Large intestine (tissue), 3 donors: ENCODE data around the gene FOSL2. TPM values are rescaled to one million over a fixed set of nuclear protein-coding genes. Genes with fewer than 3 reads are reported as not detected.

Experiments
- DNase-seq, 2 donors: peaks; one replicate each; pipeline versions ENCODE4 v3.0.0 to v3.0.0-alpha.2; 2013
- H3K27ac ChIP-seq: one replicate; pipeline ENCODE4 v1.5.1; 2013; ENCODE audit warnings: low read length
- H3K27me3 ChIP-seq: 2 replicates; pipeline ENCODE4 v1.6.1; 2013; ENCODE audit warnings: low read length; ENCODE audit not compliant: control insufficient read depth, insufficient read depth
- H3K36me3 ChIP-seq: 2 replicates; pipeline ENCODE4 v1.6.1; 2013; ENCODE audit warnings: low read length; ENCODE audit not compliant: control insufficient read depth, insufficient read depth
- H3K4me1 ChIP-seq: one replicate; pipeline ENCODE4 v1.6.1; 2013; ENCODE audit warnings: low read length; ENCODE audit not compliant: control insufficient read depth, insufficient read depth
- H3K4me3 ChIP-seq: one replicate; pipeline ENCODE4 v1.5.1; 2013; ENCODE audit warnings: low read length
- H3K9me3 ChIP-seq: one replicate; pipeline ENCODE4 v1.6.1; 2013; ENCODE audit warnings: mild to moderate bottlenecking, low read depth, low read length, moderate library complexity; ENCODE audit not compliant: control insufficient read depth
- WGBS: methylation state at CpG from one replicate; pipeline ENCODE4 v1.1.5; 2013; ENCODE audit warnings: low lambda C conversion rate; ENCODE audit not compliant: insufficient coverage; 5-methylcytosine and 5-hydroxymethylcytosine counted together
- polyA plus RNA-seq: library from polyadenylated mRNA; unstranded; fragments of 120-200 nt; gene quantifications from one replicate; pipeline ENCODE4 v1.2.1, GENCODE V29; 2013

The FOSL2 gene
- polyA plus RNA-seq, 1 donor: 57.5 TPM

DNA sequence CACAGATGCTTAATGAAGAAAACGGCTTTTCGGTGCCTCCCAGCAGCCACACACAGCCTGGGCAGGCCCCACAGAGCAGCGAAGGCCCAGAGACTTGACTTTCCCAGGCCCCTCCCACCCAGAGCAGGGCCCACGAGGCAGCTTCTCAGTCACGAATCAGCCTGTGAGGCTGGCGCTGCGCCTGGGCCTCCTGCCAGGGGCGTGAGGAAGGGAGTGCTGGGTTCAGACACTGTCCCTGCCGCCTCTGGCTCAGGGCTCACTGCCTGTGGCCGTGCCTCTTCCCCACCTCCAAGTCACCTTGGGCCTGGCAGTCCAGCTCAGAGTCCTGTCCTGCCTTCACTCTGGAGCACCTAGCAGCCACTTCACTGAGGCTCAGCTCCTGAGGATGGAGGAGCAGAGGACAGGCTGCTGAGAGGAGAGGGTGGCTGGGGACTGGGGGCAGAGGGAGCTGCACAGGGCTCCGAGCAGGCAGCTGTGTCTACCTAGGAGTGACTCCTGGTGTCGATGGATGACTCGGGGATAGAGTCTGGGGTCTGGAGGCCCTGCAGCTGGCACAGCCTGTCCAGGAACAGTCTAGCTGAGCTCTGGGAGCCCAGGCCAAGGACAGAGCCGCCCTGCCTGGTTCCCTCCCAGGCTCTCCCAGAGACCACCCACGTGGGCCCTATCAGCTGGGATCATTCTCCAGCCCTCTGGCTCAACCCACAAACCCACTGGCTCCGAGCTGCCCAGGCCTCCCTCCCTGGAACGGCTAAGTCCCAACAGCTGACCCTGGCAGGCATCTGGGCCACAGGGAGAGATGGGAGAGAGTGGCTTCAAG lies 36.4 kb upstream of the FOSL2 start:
- Histone ChIP-seq H3K27ac (peak overlapping the region; percentile 41), H3K36me3 (no peaks in the 10 kb centered on the region), H3K27me3 (no peaks in the 10 kb centered on the region), H3K4me3 (no peak overlapping the region), H3K4me1 (peaks cover 30% of the 10 kb centered on the region), H3K9me3 (peaks cover 4% of the 10 kb centered on the region)
- WGBS: no CpG with 5 or more reads among the region's 17 CpGs
- DNase-seq: peak; percentile 73 to 76

DNA sequence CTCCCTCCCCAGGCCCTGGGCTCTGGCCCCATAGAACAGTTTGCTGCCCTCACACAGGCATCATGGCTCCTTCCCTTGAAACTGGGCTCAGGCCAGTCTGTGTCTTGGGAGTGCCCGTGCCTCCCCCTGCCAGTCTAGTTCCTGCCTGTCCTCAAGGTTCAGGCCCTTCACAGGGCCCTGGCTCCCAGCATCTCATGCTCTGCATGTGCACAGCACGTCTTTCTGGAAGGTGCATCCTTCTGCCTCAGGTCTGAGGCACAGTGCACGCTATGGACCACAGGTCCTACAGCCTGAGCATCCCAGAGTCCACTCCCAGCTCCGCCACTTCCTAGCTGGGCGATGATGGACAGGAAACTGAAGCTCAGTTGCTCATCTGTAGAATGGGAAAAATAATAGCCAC lies 35.6 kb upstream of the FOSL2 start:
- H3K4me1 ChIP-seq: peaks cover 30% of the 10 kb centered on the region
- H3K9me3 ChIP-seq: peaks cover 4% of the 10 kb centered on the region
- H3K4me3 ChIP-seq: no peak overlapping the region
- H3K36me3 ChIP-seq: no peaks in the 10 kb centered on the region
- DNase-seq: no peak
- no peaks in the 10 kb centered on the region for H3K27me3 ChIP-seq
- no CpG with 5 or more reads among the region's 5 CpGs for WGBS
- no peak overlapping the region for H3K27ac ChIP-seq

DNA sequence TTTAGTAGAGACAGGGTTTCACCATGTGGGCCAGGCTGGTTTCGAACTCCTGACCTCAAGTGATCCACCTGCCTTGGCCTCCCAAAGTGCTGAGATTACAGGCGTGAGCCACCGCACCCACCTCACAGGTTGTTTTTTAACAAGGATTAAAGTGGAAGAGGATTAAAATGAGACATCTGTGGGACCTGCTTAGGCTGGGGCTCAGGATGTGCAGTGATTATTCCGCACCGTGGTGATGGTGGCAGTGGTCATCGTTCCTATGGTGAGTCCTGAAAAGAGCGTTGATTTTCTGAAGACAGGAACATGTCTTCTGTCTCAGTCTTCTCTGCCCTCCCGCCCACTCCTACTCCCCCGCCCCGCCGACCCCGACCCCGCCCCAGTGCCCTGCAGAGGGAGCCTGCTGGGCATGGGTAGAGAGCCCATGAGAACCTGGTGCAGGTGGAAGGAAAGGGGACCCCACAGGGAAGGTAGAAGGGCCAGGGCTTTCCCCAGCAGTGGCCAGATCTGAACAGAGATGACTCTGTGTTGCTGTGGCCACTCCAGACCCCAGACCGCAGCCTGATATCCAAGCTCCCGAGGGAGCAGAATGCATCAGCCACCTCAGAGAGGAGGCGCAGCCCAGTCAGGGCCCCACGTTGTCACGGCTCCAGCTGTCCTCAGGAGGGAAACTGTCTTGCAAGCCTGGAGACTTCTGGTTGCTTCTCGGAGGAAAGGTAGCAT lies 34.5 kb upstream of the FOSL2 start:
- H3K4me3 ChIP-seq: no peak overlapping the region
- peaks cover 4% of the 10 kb centered on the region for H3K9me3 ChIP-seq
- H3K27me3 ChIP-seq: no peaks in the 10 kb centered on the region
- H3K4me1 ChIP-seq: peaks cover 30% of the 10 kb centered on the region
- no peak for DNase-seq
- H3K36me3 ChIP-seq: no peaks in the 10 kb centered on the region
- no peak overlapping the region for H3K27ac ChIP-seq
- no CpG with 5 or more reads among the region's 19 CpGs for WGBS

DNA sequence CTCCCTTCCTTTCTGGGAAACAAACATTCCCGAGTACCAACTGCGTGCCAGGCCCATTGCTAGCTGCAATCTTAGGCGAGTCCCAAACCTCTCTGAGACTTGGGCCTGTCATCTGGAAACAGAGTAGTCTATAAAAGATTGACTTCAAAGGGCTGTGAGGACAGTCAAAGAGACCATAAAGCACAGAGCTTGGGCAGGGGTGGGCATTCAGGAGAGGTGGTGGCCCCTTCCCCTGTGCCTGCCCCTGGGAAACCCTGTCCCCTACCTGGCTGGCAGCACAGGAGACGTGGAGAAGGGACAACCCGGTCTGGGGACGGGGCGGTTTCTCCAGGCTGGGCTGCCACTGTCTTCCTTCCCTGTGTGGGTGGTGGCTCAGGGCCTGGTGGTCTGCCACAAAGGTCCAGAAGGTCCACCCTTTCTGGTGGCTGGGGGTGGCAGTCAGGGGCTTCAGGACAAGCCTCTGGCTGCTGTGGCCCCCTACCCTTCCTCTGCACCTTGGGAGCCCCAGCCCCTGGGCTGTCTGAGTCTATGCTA lies 33.9 kb upstream of the FOSL2 start:
- Histone ChIP-seq H3K4me3 (no peak overlapping the region), H3K9me3 (peaks cover 4% of the 10 kb centered on the region), H3K27ac (peak overlapping the region; percentile 16), H3K36me3 (no peaks in the 10 kb centered on the region), H3K4me1 (peaks cover 30% of the 10 kb centered on the region), H3K27me3 (no peaks in the 10 kb centered on the region)
- DNase-seq: no peak
- WGBS: no CpG with 5 or more reads among the region's 7 CpGs

DNA sequence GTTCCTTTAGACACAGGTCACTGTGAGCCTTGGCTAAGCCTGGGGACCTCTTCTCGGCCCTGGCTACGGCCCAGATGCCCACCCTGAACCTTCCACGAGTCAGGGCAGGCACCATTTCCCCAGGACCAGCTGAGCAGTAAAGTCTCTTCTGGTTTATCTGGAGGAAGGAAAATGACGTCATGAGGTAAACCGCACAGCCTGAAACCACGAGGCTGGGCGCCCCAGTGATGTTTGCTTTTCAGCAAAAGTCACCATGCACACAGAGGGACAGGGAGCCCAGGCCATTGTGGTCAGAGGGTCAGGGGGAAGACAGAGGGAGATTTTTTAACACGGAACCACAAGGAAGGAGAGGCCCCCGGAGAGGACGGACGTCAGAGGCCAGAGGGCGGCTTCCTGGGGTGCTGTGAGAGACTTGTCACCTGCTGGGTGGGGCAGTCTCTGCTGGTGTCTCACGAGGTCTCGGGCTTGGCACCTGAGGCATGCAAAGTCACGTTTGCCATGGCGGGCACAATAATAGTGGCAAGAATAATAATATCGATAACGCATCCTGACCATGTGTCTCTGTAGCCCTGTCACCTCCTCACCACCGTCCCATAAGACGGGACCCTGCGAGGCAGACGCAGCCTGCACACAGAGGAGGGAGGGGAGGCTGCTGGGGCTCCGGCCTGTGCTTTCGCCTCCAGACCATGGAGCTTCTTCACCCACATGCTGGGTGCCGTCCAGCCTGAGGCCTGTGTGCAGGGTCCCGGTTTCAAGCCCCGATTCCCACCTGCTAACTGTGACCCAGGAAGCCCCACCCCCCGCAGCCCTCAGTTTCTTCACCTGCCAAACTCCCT lies 33.2 kb upstream of the FOSL2 start:
- Histone ChIP-seq H3K4me1 (peaks cover 30% of the 10 kb centered on the region), H3K36me3 (no peaks in the 10 kb centered on the region), H3K9me3 (peaks cover 4% of the 10 kb centered on the region), H3K27me3 (no peaks in the 10 kb centered on the region), H3K27ac (peak overlapping the region; percentile 16), H3K4me3 (no peak overlapping the region)
- peak in 1 of 2 donors; percentile 87 for DNase-seq
- no CpG with 5 or more reads among the region's 28 CpGs for WGBS

DNA sequence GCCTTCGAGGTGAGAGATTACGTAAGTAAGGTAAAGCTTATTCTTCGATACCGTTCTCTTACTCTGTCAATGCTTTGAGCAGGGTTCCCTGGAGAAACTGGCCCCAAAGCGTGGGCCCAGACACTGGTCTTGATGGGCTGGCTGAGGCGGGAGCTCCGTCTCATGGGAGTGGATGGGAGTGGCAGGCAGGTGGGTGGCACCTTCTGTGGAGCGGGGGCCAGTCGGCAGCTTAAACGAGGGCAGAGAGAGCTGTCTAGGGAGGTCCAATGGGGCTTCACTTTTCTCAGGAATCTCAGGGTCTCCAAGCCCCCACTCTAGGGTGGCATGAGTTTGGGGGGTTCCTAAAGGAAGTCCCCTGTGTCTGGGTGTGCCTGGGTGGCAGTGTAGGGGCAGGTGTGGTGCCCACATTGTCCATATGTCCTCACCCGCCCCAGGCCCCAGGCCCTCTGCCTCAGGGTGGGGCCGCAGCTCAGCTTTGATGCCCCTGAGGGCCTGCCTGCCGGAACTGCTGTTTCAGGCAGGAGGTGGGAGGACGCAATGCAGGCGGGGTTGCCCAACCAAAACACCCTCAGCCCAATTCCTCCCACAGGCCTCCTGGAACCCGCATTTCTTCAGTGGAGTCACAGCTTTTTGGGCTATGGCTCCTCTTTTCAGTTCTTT lies 32.5 kb upstream of the FOSL2 start:
- no peak for DNase-seq

DNA sequence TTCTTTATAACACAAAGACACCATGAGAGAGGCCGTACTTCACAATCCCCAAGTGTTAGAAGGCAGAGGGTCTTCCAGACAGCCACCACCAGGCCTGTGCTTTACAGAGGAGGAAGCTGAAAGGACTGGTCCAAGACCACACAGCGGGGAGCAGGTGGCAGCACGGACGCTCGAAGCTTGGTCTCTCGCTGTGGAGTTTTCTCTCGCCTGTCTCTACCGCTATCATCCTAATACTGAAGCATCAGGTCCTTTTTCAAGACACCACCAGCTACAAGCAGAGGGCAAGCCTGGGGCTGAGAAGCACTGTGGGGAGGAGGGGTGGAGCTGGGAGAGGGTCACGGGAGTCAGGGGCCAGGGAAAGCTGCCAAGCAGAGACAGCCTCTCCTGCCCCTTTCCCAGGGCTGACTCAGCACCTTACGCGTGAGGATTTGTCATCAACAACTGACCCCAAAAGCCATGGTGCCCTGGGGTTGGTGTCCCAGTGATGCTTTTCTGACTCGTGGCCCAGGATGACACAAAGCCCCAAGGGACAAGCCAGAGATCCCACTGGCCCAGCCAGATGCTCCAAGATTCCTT lies 31.9 kb upstream of the FOSL2 start:
- Histone ChIP-seq H3K4me3 (no peak overlapping the region), H3K9me3 (peaks cover 4% of the 10 kb centered on the region), H3K36me3 (no peaks in the 10 kb centered on the region), H3K27ac (no peak overlapping the region), H3K4me1 (peaks cover 39% of the 10 kb centered on the region), H3K27me3 (no peaks in the 10 kb centered on the region)
- no peak for DNase-seq
- no CpG with 5 or more reads among the region's 12 CpGs for WGBS

More for the DNA sequence above, 32.5 kb upstream of the FOSL2 start:
- Histone ChIP-seq H3K36me3 (no peaks in the 10 kb centered on the region), H3K4me1 (peaks cover 36% of the 10 kb centered on the region), H3K4me3 (no peak overlapping the region), H3K27me3 (no peaks in the 10 kb centered on the region), H3K27ac (no peak overlapping the region), H3K9me3 (peaks cover 4% of the 10 kb centered on the region)
- no CpG with 5 or more reads among the region's 16 CpGs for WGBS

DNA sequence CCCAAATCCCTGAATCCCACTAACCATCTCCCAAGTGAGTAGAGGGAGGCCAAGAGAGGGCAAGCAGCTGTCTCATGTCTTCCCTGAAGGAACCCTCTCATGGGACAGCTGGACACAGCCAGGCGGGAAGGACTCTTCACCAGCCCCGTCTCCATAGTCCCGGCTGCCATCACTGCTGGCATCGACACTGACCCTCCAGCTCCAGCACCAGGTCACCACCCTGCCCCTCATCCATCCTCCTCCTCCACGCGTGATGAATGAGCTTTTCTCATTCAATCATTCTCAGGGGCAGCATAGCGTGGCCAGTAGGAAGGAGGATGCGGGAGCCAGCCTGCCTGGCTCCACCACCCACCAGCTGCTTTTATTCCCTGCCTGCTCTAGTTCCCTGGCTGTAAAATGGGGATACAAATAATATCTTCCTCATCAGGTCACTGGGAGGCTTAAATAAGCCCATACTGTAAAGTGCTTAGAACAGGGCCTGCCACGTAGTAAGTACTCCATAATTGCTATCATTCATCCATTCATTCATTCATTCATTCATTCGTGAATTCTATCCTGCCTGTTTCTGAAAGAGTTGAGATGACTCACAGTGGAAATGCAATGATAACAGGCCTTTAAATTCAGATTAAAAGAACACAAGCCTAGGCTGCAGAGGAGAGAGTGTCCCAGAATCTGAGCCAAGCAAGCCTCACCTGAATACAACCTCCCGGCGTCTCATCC lies 30.5 kb upstream of the FOSL2 start:
- WGBS: no CpG with 5 or more reads among the region's 12 CpGs
- no peak for DNase-seq
- Histone ChIP-seq H3K27me3 (no peaks in the 10 kb centered on the region), H3K36me3 (no peaks in the 10 kb centered on the region), H3K4me1 (peaks cover 40% of the 10 kb centered on the region), H3K9me3 (peaks cover 4% of the 10 kb centered on the region), H3K27ac (no peak overlapping the region), H3K4me3 (no peak overlapping the region)

DNA sequence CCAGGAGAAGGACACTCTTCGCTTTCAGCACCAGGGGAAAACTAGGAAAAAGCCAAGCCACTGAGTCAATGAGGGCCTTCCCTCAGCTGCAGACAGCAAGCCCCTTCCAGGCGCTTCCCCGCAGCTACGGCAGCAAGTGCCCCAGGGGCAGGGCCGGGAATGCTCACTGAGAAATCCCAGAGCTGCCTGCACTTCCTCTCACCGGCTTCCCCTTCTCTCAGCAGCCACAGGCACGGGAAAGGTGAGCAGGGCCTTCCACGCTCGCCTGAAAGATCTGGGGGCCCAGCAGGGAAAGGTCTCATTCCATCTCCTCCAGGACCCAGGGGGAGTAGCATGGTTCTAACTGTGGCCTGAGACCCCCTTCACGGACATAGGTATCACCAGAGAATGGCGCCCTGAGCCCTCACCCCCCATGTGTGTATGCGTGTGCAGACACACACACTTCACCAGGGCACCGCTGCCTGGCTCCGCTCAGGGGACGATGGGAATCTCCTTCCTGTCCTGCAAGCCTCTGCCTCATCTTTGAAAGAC lies 29.6 kb upstream of the FOSL2 start:
- peaks cover 4% of the 10 kb centered on the region for H3K9me3 ChIP-seq
- no peaks in the 10 kb centered on the region for H3K27me3 ChIP-seq
- WGBS: no CpG with 5 or more reads among the region's 15 CpGs
- no peak overlapping the region for H3K27ac ChIP-seq
- no peak for DNase-seq
- peaks cover 47% of the 10 kb centered on the region for H3K4me1 ChIP-seq
- no peaks in the 10 kb centered on the region for H3K36me3 ChIP-seq
- no peak overlapping the region for H3K4me3 ChIP-seq
